ENCODE measurements around the gene LACTBL1. TPM values are rescaled to one million over a fixed set of nuclear protein-coding genes. Genes with fewer than 3 reads are reported as not detected.

LACTBL1 gene
- total and polyA plus RNA-seq, 2 donors = not detected

DNA sequence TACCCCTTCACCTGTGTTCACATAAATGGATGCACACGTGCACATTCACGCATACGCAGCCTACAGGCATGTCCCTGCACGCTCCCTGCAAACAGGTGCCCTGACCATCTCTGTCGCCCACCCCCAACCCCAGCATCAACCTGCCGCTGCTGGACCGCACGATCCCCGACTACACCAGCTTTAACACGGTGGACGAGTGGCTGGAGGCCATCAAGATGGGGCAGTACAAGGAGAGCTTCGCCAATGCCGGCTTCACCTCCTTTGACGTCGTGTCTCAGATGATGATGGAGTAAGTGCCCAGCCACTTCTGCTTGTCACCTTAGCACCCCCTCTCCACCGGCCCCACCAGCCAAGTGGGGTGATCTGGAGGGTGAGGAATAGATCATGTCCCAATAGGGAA is 60.4 kb downstream of the LACTBL1 start:
- H3K4me3 ChIP-seq (ENCODE audit: low read length in 2 of 2) = no peak overlapping the region
- 97% methylated on average over 16 of the region's 16 CpGs for WGBS

DNA sequence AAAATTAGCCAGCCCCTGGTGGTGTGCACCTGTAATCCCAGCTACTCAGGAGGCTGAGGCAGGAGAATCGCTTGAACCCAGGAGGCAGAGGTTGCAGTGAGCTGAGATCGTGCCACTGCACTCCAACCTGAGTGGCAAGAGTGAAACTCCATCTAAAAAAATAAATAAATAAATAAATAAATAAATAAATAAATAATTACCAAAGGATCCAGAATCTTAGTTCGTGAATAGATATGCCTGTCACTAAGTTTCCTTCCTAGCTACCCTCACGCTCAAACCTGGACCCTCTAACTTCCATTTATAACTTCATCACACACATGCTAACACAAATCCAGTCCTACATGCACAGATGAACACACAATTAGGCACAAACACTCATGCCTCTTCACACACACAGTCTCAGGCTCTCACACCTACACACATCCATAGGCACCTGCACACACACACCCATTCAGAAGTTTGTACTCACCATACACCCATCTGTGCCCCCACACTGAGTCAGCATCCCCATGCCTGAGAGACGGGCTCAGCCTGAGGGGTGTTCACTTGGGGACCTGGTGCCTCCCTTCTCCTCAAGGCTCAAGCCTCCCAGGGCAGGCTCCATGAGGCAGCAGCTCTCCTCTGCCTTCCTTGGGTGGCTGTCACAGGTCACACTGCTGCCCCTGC is 61.5 kb downstream of the LACTBL1 start:
- Histone ChIP-seq H3K36me3 (ENCODE audit: control insufficient read depth in 2 of 2, insufficient read depth in 2 of 2, low read length in 1 of 2) (no peaks in the 10 kb centered on the region), H3K4me1 (ENCODE audit: control insufficient read depth in 2 of 2, insufficient read depth in 2 of 2, low read length in 2 of 2) (no peaks in the 10 kb centered on the region), H3K27me3 (ENCODE audit: control insufficient read depth in 2 of 2, insufficient read depth in 1 of 2, low read length in 1 of 2) (no peaks in the 10 kb centered on the region), H3K27ac (ENCODE audit: low read depth in 1 of 2, low read length in 1 of 2) (no peak overlapping the region), H3K9me3 (ENCODE audit: control insufficient read depth in 2 of 2, insufficient read depth in 1 of 2, low read length in 1 of 2) (no peaks in the 10 kb centered on the region), H3K4me3 (ENCODE audit: low read length in 2 of 2) (no peak overlapping the region)
- WGBS = 93% methylated on average over 5 of the region's 5 CpGs
- DNase-seq (ENCODE audit: low read depth in 6 of 9, low spot score in 9 of 9) = no peak

More for the DNA sequence above, 60.4 kb downstream of the LACTBL1 start:
- no peaks in the 10 kb centered on the region for H3K4me1 ChIP-seq (ENCODE audit: control insufficient read depth in 2 of 2, insufficient read depth in 2 of 2, low read length in 2 of 2)
- no peaks in the 10 kb centered on the region for H3K27me3 ChIP-seq (ENCODE audit: control insufficient read depth in 2 of 2, insufficient read depth in 1 of 2, low read length in 1 of 2)
- DNase-seq (ENCODE audit: low read depth in 6 of 9, low spot score in 9 of 9) = no peak
- H3K27ac ChIP-seq (ENCODE audit: low read depth in 1 of 2, low read length in 1 of 2) = no peak overlapping the region
- H3K9me3 ChIP-seq (ENCODE audit: control insufficient read depth in 2 of 2, insufficient read depth in 1 of 2, low read length in 1 of 2) = no peaks in the 10 kb centered on the region
- no peaks in the 10 kb centered on the region for H3K36me3 ChIP-seq (ENCODE audit: control insufficient read depth in 2 of 2, insufficient read depth in 2 of 2, low read length in 1 of 2)

DNA sequence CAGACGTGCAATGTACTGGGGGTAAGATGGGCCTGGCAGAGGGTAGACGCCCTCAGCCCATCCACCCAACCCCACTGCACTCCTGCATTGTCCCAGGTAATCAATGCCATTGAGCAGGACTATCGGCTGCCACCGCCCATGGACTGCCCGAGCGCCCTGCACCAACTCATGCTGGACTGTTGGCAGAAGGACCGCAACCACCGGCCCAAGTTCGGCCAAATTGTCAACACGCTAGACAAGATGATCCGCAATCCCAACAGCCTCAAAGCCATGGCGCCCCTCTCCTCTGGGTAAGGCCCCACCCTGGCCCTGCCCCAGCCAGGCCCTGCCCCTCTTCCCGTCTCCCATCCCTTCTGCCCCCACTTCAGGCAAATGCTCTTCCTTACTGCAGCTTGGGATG is 62.4 kb downstream of the LACTBL1 start:
- 94% methylated on average over 13 of the region's 13 CpGs for WGBS
- no peaks in the 10 kb centered on the region for H3K4me1 ChIP-seq (ENCODE audit: control insufficient read depth in 2 of 2, insufficient read depth in 2 of 2, low read length in 2 of 2)
- no peak for DNase-seq (ENCODE audit: low read depth in 6 of 9, low spot score in 9 of 9)
- H3K27ac ChIP-seq (ENCODE audit: low read depth in 1 of 2, low read length in 1 of 2) = no peak overlapping the region
- no peaks in the 10 kb centered on the region for H3K36me3 ChIP-seq (ENCODE audit: control insufficient read depth in 2 of 2, insufficient read depth in 2 of 2, low read length in 1 of 2)
- H3K4me3 ChIP-seq (ENCODE audit: low read length in 2 of 2) = no peak overlapping the region
- H3K27me3 ChIP-seq (ENCODE audit: control insufficient read depth in 2 of 2, insufficient read depth in 1 of 2, low read length in 1 of 2) = no peaks in the 10 kb centered on the region
- H3K9me3 ChIP-seq (ENCODE audit: control insufficient read depth in 2 of 2, insufficient read depth in 1 of 2, low read length in 1 of 2) = no peaks in the 10 kb centered on the region

DNA sequence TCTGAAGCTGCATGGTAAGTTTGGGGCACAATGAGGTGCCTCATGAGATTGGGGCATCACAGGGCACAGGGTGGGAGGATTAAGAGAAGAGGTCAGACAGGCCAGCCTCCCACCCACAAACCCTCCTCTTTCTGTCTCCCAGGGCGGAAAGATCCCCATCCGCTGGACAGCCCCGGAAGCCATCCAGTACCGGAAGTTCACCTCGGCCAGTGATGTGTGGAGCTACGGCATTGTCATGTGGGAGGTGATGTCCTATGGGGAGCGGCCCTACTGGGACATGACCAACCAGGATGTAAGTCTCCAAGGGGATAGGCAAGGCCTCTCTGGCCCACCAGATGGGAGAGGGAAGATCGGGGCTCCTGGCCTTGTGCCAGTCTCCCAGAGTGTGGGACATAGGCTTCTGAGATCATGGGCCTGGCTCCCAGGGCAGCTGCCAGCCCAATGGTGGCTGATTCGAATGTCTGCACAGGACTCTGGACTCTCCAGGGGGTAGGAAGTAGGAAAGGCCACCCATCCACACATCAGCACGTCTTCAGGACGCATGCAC is 63.7 kb downstream of the LACTBL1 start:
- no peak overlapping the region for H3K4me3 ChIP-seq (ENCODE audit: low read length in 2 of 2)
- WGBS = 92% methylated on average over 11 of the region's 11 CpGs
- no peaks in the 10 kb centered on the region for H3K9me3 ChIP-seq (ENCODE audit: control insufficient read depth in 2 of 2, insufficient read depth in 1 of 2, low read length in 1 of 2)
- no peak for DNase-seq (ENCODE audit: low read depth in 6 of 9, low spot score in 9 of 9)
- H3K27ac ChIP-seq (ENCODE audit: low read depth in 1 of 2, low read length in 1 of 2) = no peak overlapping the region
- no peaks in the 10 kb centered on the region for H3K36me3 ChIP-seq (ENCODE audit: control insufficient read depth in 2 of 2, insufficient read depth in 2 of 2, low read length in 1 of 2)
- no peaks in the 10 kb centered on the region for H3K4me1 ChIP-seq (ENCODE audit: control insufficient read depth in 2 of 2, insufficient read depth in 2 of 2, low read length in 2 of 2)
- no peaks in the 10 kb centered on the region for H3K27me3 ChIP-seq (ENCODE audit: control insufficient read depth in 2 of 2, insufficient read depth in 1 of 2, low read length in 1 of 2)

GRCh38 chr1:22907528-22907927 is 65.1 kb downstream of the LACTBL1 start:
- Histone ChIP-seq H3K27ac (ENCODE audit: low read depth in 1 of 2, low read length in 1 of 2) (no peak overlapping the region), H3K36me3 (ENCODE audit: control insufficient read depth in 2 of 2, insufficient read depth in 2 of 2, low read length in 1 of 2) (no peaks in the 10 kb centered on the region), H3K27me3 (ENCODE audit: control insufficient read depth in 2 of 2, insufficient read depth in 1 of 2, low read length in 1 of 2) (peaks cover 0 to 4% of the 10 kb centered on the region in 2 donors), H3K4me1 (ENCODE audit: control insufficient read depth in 2 of 2, insufficient read depth in 2 of 2, low read length in 2 of 2) (no peaks in the 10 kb centered on the region), H3K9me3 (ENCODE audit: control insufficient read depth in 2 of 2, insufficient read depth in 1 of 2, low read length in 1 of 2) (no peaks in the 10 kb centered on the region), H3K4me3 (ENCODE audit: low read length in 2 of 2) (no peak overlapping the region)
- DNase-seq (ENCODE audit: low read depth in 6 of 9, low spot score in 9 of 9) = no peak
- 93% methylated on average over 3 of the region's 3 CpGs for WGBS

DNA sequence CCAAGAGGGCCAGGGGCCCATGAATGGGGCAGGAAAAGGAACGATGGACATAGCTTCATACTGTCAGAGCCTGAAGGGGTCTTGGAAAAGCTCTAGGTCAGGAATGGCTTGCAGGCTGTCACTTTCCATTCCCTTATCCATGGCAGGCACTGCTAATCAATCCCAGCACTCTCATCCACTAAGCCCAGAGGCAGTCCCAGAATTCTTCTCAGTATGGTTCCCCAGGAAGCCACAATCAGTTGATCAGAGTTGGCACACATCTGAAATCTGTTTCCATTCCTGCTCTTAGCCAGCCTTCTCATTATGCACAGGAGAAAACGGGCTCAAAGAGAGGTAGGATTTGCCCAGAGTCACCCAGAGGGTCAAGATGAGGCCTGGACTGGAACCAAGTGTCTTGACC is 65.7 kb downstream of the LACTBL1 start:
- no peak overlapping the region for H3K27ac ChIP-seq (ENCODE audit: low read depth in 1 of 2, low read length in 1 of 2)
- H3K9me3 ChIP-seq (ENCODE audit: control insufficient read depth in 2 of 2, insufficient read depth in 1 of 2, low read length in 1 of 2) = no peaks in the 10 kb centered on the region
- DNase-seq (ENCODE audit: low read depth in 6 of 9, low spot score in 9 of 9) = no peak
- WGBS = 82% methylated on average over 2 of the region's 2 CpGs
- H3K36me3 ChIP-seq (ENCODE audit: control insufficient read depth in 2 of 2, insufficient read depth in 2 of 2, low read length in 1 of 2) = no peaks in the 10 kb centered on the region
- peaks cover 0 to 6% of the 10 kb centered on the region in 2 donors for H3K27me3 ChIP-seq (ENCODE audit: control insufficient read depth in 2 of 2, insufficient read depth in 1 of 2, low read length in 1 of 2)
- no peak overlapping the region for H3K4me3 ChIP-seq (ENCODE audit: low read length in 2 of 2)
- H3K4me1 ChIP-seq (ENCODE audit: control insufficient read depth in 2 of 2, insufficient read depth in 2 of 2, low read length in 2 of 2) = no peaks in the 10 kb centered on the region

- Histone ChIP-seq H3K4me1 (ENCODE audit: control insufficient read depth in 2 of 2, insufficient read depth in 2 of 2, low read length in 2 of 2) (no peaks in the 10 kb centered on the region), H3K4me3 (ENCODE audit: low read length in 2 of 2) (no peak overlapping the region), H3K9me3 (ENCODE audit: control insufficient read depth in 2 of 2, insufficient read depth in 1 of 2, low read length in 1 of 2) (no peaks in the 10 kb centered on the region), H3K36me3 (ENCODE audit: control insufficient read depth in 2 of 2, insufficient read depth in 2 of 2, low read length in 1 of 2) (no peaks in the 10 kb centered on the region), H3K27me3 (ENCODE audit: control insufficient read depth in 2 of 2, insufficient read depth in 1 of 2, low read length in 1 of 2) (peaks cover 0 to 17% of the 10 kb centered on the region in 2 donors), H3K27ac (ENCODE audit: low read depth in 1 of 2, low read length in 1 of 2) (no peak overlapping the region)
- no peak for DNase-seq (ENCODE audit: low read depth in 6 of 9, low spot score in 9 of 9)
- WGBS = 97% methylated on average over 3 of the region's 3 CpGs
These were observed 69.6 kb downstream of the LACTBL1 start for GRCh38 chr1:22903113-22903512.

Other genes starting within 250 kb of the LACTBL1 start
- not detected for gene TEX46, start 43.0 kb upstream of the LACTBL1 start, total RNA-seq
- gene TEX46, start 43.0 kb upstream of the LACTBL1 start, polyA plus RNA-seq = 0.32 TPM
- gene KDM1A, start 46.6 kb upstream of the LACTBL1 start, total RNA-seq = 118 TPM
- 34.8 TPM for gene KDM1A, start 46.6 kb upstream of the LACTBL1 start, polyA plus RNA-seq
- gene LUZP1, start 196.0 kb upstream of the LACTBL1 start, total RNA-seq = 9.3 TPM
- gene LUZP1, start 196.0 kb upstream of the LACTBL1 start, polyA plus RNA-seq = 5.5 TPM
- gene HTR1D, start 244.6 kb upstream of the LACTBL1 start, total RNA-seq = not detected
- 0.07 TPM for gene HTR1D, start 244.6 kb upstream of the LACTBL1 start, polyA plus RNA-seq

Data from thymus (tissue), 11 donors.